Tibial nerve (tissue), 4 donors: Measurements from ENCODE around the gene SLC7A6. TPM values are rescaled to one million over a fixed set of nuclear protein-coding genes. Genes with fewer than 3 reads are reported as not detected.

ENCODE experiments used
- DNase-seq, 2 donors: peaks; one replicate each; pipeline ENCODE4 v3.0.0-alpha.2; 2019; ENCODE audit warnings: low spot score in 2 of 2
- H3K27ac ChIP-seq, 4 donors: fragments of 200-600 bp; sonication (generic) in 3 of 4; one replicate each; pipeline ENCODE4 v1.5.1; 2017 to 2019; ENCODE audit warnings: mild to moderate bottlenecking in 1 of 4
- H3K27me3 ChIP-seq, 2 donors: fragments of 200-600 bp; sonication (generic) in 1 of 2; one replicate each; pipeline versions ENCODE4 v1.5.1 to v1.6.0; 2017 to 2019
- H3K36me3 ChIP-seq, 3 donors: fragments of 200-600 bp; sonication (generic); one replicate each; pipeline ENCODE4 v1.5.1; 2018 to 2019
- H3K4me1 ChIP-seq, 4 donors: fragments of 200-600 bp; sonication (generic) in 3 of 4; one replicate each; pipeline ENCODE4 v1.5.1; 2017 to 2019
- H3K4me3 ChIP-seq, 4 donors: fragments of 200-600 bp; sonication (generic) in 3 of 4; one replicate each; pipeline ENCODE4 v1.5.1; 2017 to 2019; ENCODE audit warnings: mild to moderate bottlenecking in 1 of 4, moderate library complexity in 1 of 4
- H3K9me3 ChIP-seq, 4 donors: fragments of 200-600 bp; sonication (generic) in 3 of 4; one replicate each; pipeline ENCODE4 v1.5.1; 2017 to 2019
- CTCF ChIP-seq, 5 experiments: fragments of 200-600 bp in 3 of 5; fragments of 450-650 bp in 2 of 5; sonication (generic) in 3 of 5; IDR thresholded peaks; one replicate each; pipeline ENCODE4 v1.5.1; 2016 to 2019; ENCODE audit warnings: antibody characterized with exemption in 5 of 5, mild to moderate bottlenecking in 3 of 5, moderate library complexity in 2 of 5
- EP300 ChIP-seq, 2 donors: sonication (generic); formaldehyde crosslinking; IDR thresholded peaks; one replicate each; pipeline ENCODE4 v1.6.1; 2017; ENCODE audit warnings: antibody characterized with exemption in 2 of 2, mild to moderate bottlenecking in 1 of 2
- POLR2A ChIP-seq, 2 donors: fragments of 450-650 bp; IDR thresholded peaks; one replicate each; pipeline ENCODE4 v1.6.1; 2017; ENCODE audit warnings: antibody characterized with exemption in 2 of 2, mild to moderate bottlenecking in 2 of 2, moderate library complexity in 2 of 2
- WGBS, 2 donors: methylation state at CpG; one replicate each; pipeline ENCODE4 v1.1.5; 2018; 5-methylcytosine and 5-hydroxymethylcytosine counted together
- total RNA-seq, 4 donors: library from RNA; depleted of rRNA; stranded (reverse); fragments of >200 nt; gene quantifications; one replicate each; pipeline ENCODE4 v1.1.0, GENCODE V29; 2016

The SLC7A6 gene
- total RNA-seq, 4 donors from 2014 or later: 129 to 202 (median 181) TPM

- Histone ChIP-seq H3K36me3 (peaks cover 0 to 39% (median 0%) of the 10 kb centered on the region in 3 donors), H3K4me1 (peaks cover 0 to 32% (median 18%) of the 10 kb centered on the region in 4 donors), H3K9me3 (no peaks in the 10 kb centered on the region), H3K27me3 (no peaks in the 10 kb centered on the region), H3K4me3 (no peak overlapping the region), H3K27ac (peak overlapping the region in 2 of 4 donors; percentile 64 to 76)
- TF ChIP-seq CTCF (IDR thresholded peaks at IDR 0.05): no peak
- TF ChIP-seq EP300 (IDR thresholded peaks at IDR 0.05): peak in 1 of 2 donors; percentile 58
- no peak for DNase-seq
- 77 to 79% methylated on average over 4 of the region's 4 CpGs for WGBS, 2 donors
These were observed 16.9 kb upstream of the SLC7A6 start for GRCh38 chr16:68247400-68247799.

GRCh38 chr16:68247932-68248331, 16.4 kb upstream of the SLC7A6 start:
- no peak for DNase-seq
- peaks cover 0 to 44% (median 0%) of the 10 kb centered on the region in 3 donors for H3K36me3 ChIP-seq
- H3K27me3 ChIP-seq: no peaks in the 10 kb centered on the region
- H3K4me3 ChIP-seq: no peak overlapping the region
- TF ChIP-seq POLR2A (IDR thresholded peaks at IDR 0.05) (no peak), CTCF (IDR thresholded peaks at IDR 0.05) (no peak), EP300 (IDR thresholded peaks at IDR 0.05) (no peak)
- H3K9me3 ChIP-seq: no peaks in the 10 kb centered on the region
- 79 to 85% methylated on average over 4 of the region's 4 CpGs for WGBS, 2 donors
- H3K4me1 ChIP-seq: peaks cover 0 to 32% (median 18%) of the 10 kb centered on the region in 4 donors
- peak overlapping the region in 2 of 4 donors; percentile 64 to 76 for H3K27ac ChIP-seq

- H3K27me3 ChIP-seq: no peaks in the 10 kb centered on the region
- peaks cover 0 to 58% (median 0%) of the 10 kb centered on the region in 3 donors for H3K36me3 ChIP-seq
- WGBS, 2 donors: 87 to 88% methylated on average over 4 of the region's 4 CpGs
These were observed 15.0 kb upstream of the SLC7A6 start for GRCh38 chr16:68249371-68249770.

GRCh38 chr16:68250951-68251350, 13.4 kb upstream of the SLC7A6 start:
- Histone ChIP-seq H3K27me3 (no peaks in the 10 kb centered on the region), H3K9me3 (no peaks in the 10 kb centered on the region), H3K4me1 (peaks cover 0 to 21% (median 8%) of the 10 kb centered on the region in 4 donors), H3K4me3 (no peak overlapping the region), H3K27ac (no peak overlapping the region), H3K36me3 (peaks cover 0 to 74% (median 7%) of the 10 kb centered on the region in 3 donors)
- no peak for DNase-seq
- WGBS, 2 donors: 89 to 95% methylated on average over 6 of the region's 6 CpGs
- TF ChIP-seq POLR2A (IDR thresholded peaks at IDR 0.05): no peak
- no peak for TF ChIP-seq CTCF (IDR thresholded peaks at IDR 0.05)
- no peak for TF ChIP-seq EP300 (IDR thresholded peaks at IDR 0.05)

More at GRCh38 chr16:68249371-68249770, 15.0 kb upstream of the SLC7A6 start:
- TF ChIP-seq POLR2A (IDR thresholded peaks at IDR 0.05): no peak
- TF ChIP-seq CTCF (IDR thresholded peaks at IDR 0.05): no peak
- TF ChIP-seq EP300 (IDR thresholded peaks at IDR 0.05): no peak
- H3K4me1 ChIP-seq: peaks cover 0 to 28% (median 14%) of the 10 kb centered on the region in 4 donors
- H3K27ac ChIP-seq: no peak overlapping the region
- no peaks in the 10 kb centered on the region for H3K9me3 ChIP-seq
- no peak for DNase-seq
- no peak overlapping the region for H3K4me3 ChIP-seq

- H3K36me3 ChIP-seq: peaks cover 0 to 83% (median 7%) of the 10 kb centered on the region in 3 donors
- peaks cover 0 to 12% (median 1%) of the 10 kb centered on the region in 4 donors for H3K4me1 ChIP-seq
- no peak overlapping the region for H3K4me3 ChIP-seq
- H3K27ac ChIP-seq: no peak overlapping the region
- H3K27me3 ChIP-seq: no peaks in the 10 kb centered on the region
- WGBS, 2 donors: 87 to 88% methylated on average over 5 of the region's 5 CpGs
- no peaks in the 10 kb centered on the region for H3K9me3 ChIP-seq
- no peak for DNase-seq
- TF ChIP-seq CTCF (IDR thresholded peaks at IDR 0.05) (no peak), POLR2A (IDR thresholded peaks at IDR 0.05) (no peak), EP300 (IDR thresholded peaks at IDR 0.05) (no peak)
These were observed 12.5 kb upstream of the SLC7A6 start for GRCh38 chr16:68251832-68252231.
